HG03039 (cell line): ENCODE measurements around the gene KHNYN.
"Not testable (repeated sequence)": the region's sequence is repeated elsewhere in the genome, so short reads cannot be mapped to it uniquely, and the experiment has no call there.

Source experiments
- ATAC-seq: cut with Tn5 transposase; IDR thresholded peaks from one replicate; pipeline ENCODE4 v1.9.1; 2021; ENCODE audit warnings: mild to moderate bottlenecking, moderate library complexity; ENCODE audit not compliant: unreplicated experiment

The KHNYN gene

GRCh38 chr14:24437020-24437735 is 7.4 kb downstream of the KHNYN start:
- ATAC-seq = no peak

- no peak for ATAC-seq
Measured at GRCh38 chr14:24437736-24438067, 7.9 kb downstream of the KHNYN start.

GRCh38 chr14:24438223-24439097 is 8.7 kb downstream of the KHNYN start:
- no peak for ATAC-seq

GRCh38 chr14:24439257-24439656 is 9.5 kb downstream of the KHNYN start:
- ATAC-seq = no peak

GRCh38 chr14:24439830-24440605 is 10.3 kb downstream of the KHNYN start:
- no peak for ATAC-seq

GRCh38 chr14:24440606-24441399 is 11.0 kb downstream of the KHNYN start:
- ATAC-seq = no peak

- ATAC-seq = no peak
Measured at GRCh38 chr14:24441485-24441884, 11.7 kb downstream of the KHNYN start.

GRCh38 chr14:24441904-24442239 is 12.1 kb downstream of the KHNYN start:
- ATAC-seq = no peak

GRCh38 chr14:24442240-24443052 is 12.7 kb downstream of the KHNYN start, which contains the start of gene SDR39U1:
Gene SDR39U1 (minus strand): TSS chr14:24442776. CDS start chr14:24442769, 7 bp downstream.
- ATAC-seq = peak; percentile 90

- ATAC-seq = no peak
Measured at GRCh38 chr14:24443053-24443665, 13.4 kb downstream of the KHNYN start.

- ATAC-seq = not testable (repeated sequence)
Measured at GRCh38 chr14:24450828-24451227, 21.1 kb downstream of the KHNYN start.

- ATAC-seq = no peak
Measured at GRCh38 chr14:24456980-24457379, 27.2 kb downstream of the KHNYN start.

GRCh38 chr14:24458736-24459135 is 29.0 kb downstream of the KHNYN start:
- no peak for ATAC-seq

GRCh38 chr14:24459331-24459730 is 29.6 kb downstream of the KHNYN start:
- no peak for ATAC-seq

GRCh38 chr14:24461336-24461735 is 31.6 kb downstream of the KHNYN start:
- no peak for ATAC-seq

- ATAC-seq = no peak
Measured at GRCh38 chr14:24463017-24463883, 33.5 kb downstream of the KHNYN start.

GRCh38 chr14:24463884-24464785 is 34.4 kb downstream of the KHNYN start:
- no peak for ATAC-seq
